HCT116 (cell line): Measurements from ENCODE around the gene ASB11. TPM values are rescaled to one million over a fixed set of nuclear protein-coding genes. Genes with fewer than 3 reads are reported as not detected.

Source experiments
- ATAC-seq: fragments of 200-7000 bp; cut with Tn5 transposase; 2 replicates; pipeline ENCODE4 v1.9.1; 2020; ENCODE audit warnings: mild to moderate bottlenecking, moderate library complexity
- BruUV-seq: library from RNA; stranded (reverse); fragments of 400-500 nt; replicated peaks from 2 replicates; lab custom pipeline; 2021; lab: Mats Ljungman, UMichigan
- CTCF ChIA-PET: fragments of 300-600 bp; sonication (Branson Sonifier 250); formaldehyde crosslinking; loops from one replicate; lab custom pipeline; 2021; ENCODE audit warnings: antibody characterized with exemption; lab: Charles Lee
- POLR2A ChIA-PET: fragments of 300-600, 350-600 bp; sonication (Branson Sonifier 250); formaldehyde crosslinking; loops from one replicate; lab custom pipeline; 2021; ENCODE audit warnings: antibody characterized with exemption; lab: Charles Lee
- RAD21 ChIA-PET, 2 experiments: fragments of 300-600 bp; sonication (Branson Sonifier 250); formaldehyde crosslinking; loops; one replicate each; lab custom pipeline; 2023; ENCODE audit warnings: low total read pairs in 2 of 2; ENCODE audit not compliant: uncharacterized antibody in 2 of 2, unreplicated experiment in 2 of 2, low non-redundant PET in 1 of 2; lab: Charles Lee
- DNase-seq: peaks from one replicate; pipeline ENCODE4 v3.0.0-alpha.2; 2010; ENCODE audit warnings: low read depth, low spot score
- H2AFZ ChIP-seq: fragments of 200-600 bp; shearing (Covaris generic), sonication (generic); 2 replicates; pipeline ENCODE4 v1.6.1; 2017; ENCODE audit warnings: low read depth, mixed run types, mixed read lengths, antibody characterized with exemption, low read length; ENCODE audit not compliant: poor library complexity, severe bottlenecking
- H3K27ac ChIP-seq: 2 replicates; pipeline ENCODE4 v1.5.1; 2012; ENCODE audit warnings: low read depth, low read length
- H3K27me3 ChIP-seq: fragments of 200-600 bp; sonication (generic); 2 replicates; pipeline ENCODE4 v1.6.1; 2016; ENCODE audit warnings: mixed run types, low read length, mixed read lengths; ENCODE audit not compliant: insufficient read depth
- H3K36me3 ChIP-seq, 2 experiments: fragments of 200-500 bp in 1 of 2; fragments of 200-600 bp in 1 of 2; sonication (Bioruptor generic) in 1 of 2; sonication (generic) in 1 of 2; 2 replicates each; pipeline versions ENCODE4 v1.5.1 to v1.6.1; 2014 to 2016; ENCODE audit warnings: low read length in 2 of 2, inconsistent platforms in 1 of 2, mixed read lengths in 1 of 2, mixed run types in 1 of 2; ENCODE audit not compliant: insufficient read depth in 2 of 2, control insufficient read depth in 1 of 2
- H3K4me1 ChIP-seq, 2 experiments: fragments of 200-600 bp in 1 of 2; sonication (generic) in 1 of 2; 2 replicates each; pipeline versions ENCODE4 v1.5.1 to v1.6.1; 2012 to 2017; ENCODE audit warnings: low read length in 2 of 2, inconsistent platforms in 1 of 2, mild to moderate bottlenecking in 1 of 2, mixed read lengths in 1 of 2, mixed run types in 1 of 2, moderate library complexity in 1 of 2; ENCODE audit not compliant: insufficient read depth in 2 of 2, control insufficient read depth in 1 of 2
- H3K4me2 ChIP-seq: fragments of 200-600 bp; sonication (generic); 2 replicates; pipeline ENCODE4 v1.6.1; 2017; ENCODE audit warnings: mixed run types, low read length, mixed read lengths
- H3K4me3 ChIP-seq, 2 experiments: fragments of 200-600 bp in 1 of 2; sonication (generic) in 1 of 2; replicated peaks in 1 of 2; 2 replicates each; pipeline ENCODE4 v1.5.1; 2011 to 2016; ENCODE audit warnings: low read length in 2 of 2, control low read depth in 1 of 2, low read depth in 1 of 2, mild to moderate bottlenecking in 1 of 2, mixed read lengths in 1 of 2, mixed run types in 1 of 2
- H3K79me2 ChIP-seq: fragments of 200-600 bp; sonication (generic); 2 replicates; pipeline ENCODE4 v1.6.1; 2017; ENCODE audit warnings: mild to moderate bottlenecking, mixed run types, low read length, moderate library complexity, mixed read lengths; ENCODE audit not compliant: insufficient read depth
- H3K9ac ChIP-seq: fragments of 200-600 bp; sonication (generic); 2 replicates; pipeline ENCODE4 v1.6.1; 2016; ENCODE audit warnings: low read length, mixed read lengths
- H3K9me2 ChIP-seq: fragments of 200-600 bp; sonication (generic), shearing (Covaris generic); 2 replicates; pipeline ENCODE4 v1.6.1; 2017; ENCODE audit warnings: mixed run types, mild to moderate bottlenecking, moderate library complexity; ENCODE audit not compliant: insufficient read depth
- H3K9me3 ChIP-seq, 2 experiments: fragments of 200-500 bp in 1 of 2; fragments of 200-600 bp in 1 of 2; sonication (Bioruptor generic) in 1 of 2; sonication (generic) in 1 of 2; 2 replicates each; pipeline ENCODE4 v1.6.1; 2014 to 2017; ENCODE audit warnings: low read length in 2 of 2, mixed read lengths in 2 of 2, inconsistent platforms in 1 of 2, low read depth in 1 of 2, mild to moderate bottlenecking in 1 of 2, mixed run types in 1 of 2, moderate library complexity in 1 of 2; ENCODE audit not compliant: control insufficient read depth in 1 of 2, insufficient read depth in 1 of 2
- H4K20me1 ChIP-seq: fragments of 200-600 bp; sonication (generic), shearing (Covaris generic); 2 replicates; pipeline ENCODE4 v1.6.1; 2017; ENCODE audit warnings: mixed run types, mild to moderate bottlenecking, moderate library complexity; ENCODE audit not compliant: insufficient read depth
- CBX3 ChIP-seq: IDR thresholded peaks from 2 replicates; pipeline ENCODE4 v1.6.1; 2012; ENCODE audit warnings: low read depth
- CEBPB ChIP-seq: IDR thresholded peaks from 2 replicates; pipeline ENCODE4 v1.6.1; 2012; ENCODE audit warnings: low read depth
- EGR1 ChIP-seq: IDR thresholded peaks from 2 replicates; pipeline ENCODE4 v1.6.1; 2012; ENCODE audit warnings: low read depth
- ELF1 ChIP-seq: IDR thresholded peaks from 2 replicates; pipeline ENCODE4 v1.6.1; 2012; ENCODE audit warnings: low read depth, borderline replicate concordance
- EZH2 ChIP-seq: fragments of 200-600 bp; sonication (generic); IDR thresholded peaks from 2 replicates; pipeline ENCODE4 v1.6.1; 2017; ENCODE audit warnings: antibody characterized with exemption, mixed run types
- FOSL1 ChIP-seq: IDR thresholded peaks from 2 replicates; pipeline ENCODE4 v1.6.1; 2012; ENCODE audit warnings: low read depth
- JUND ChIP-seq: IDR thresholded peaks from 2 replicates; pipeline ENCODE4 v1.6.1; 2012
- POLR2A ChIP-seq: IDR thresholded peaks from 2 replicates; pipeline ENCODE4 v1.7.0; 2011; ENCODE audit warnings: borderline replicate concordance; ENCODE audit not compliant: insufficient read depth, insufficient read length; ENCODE audit errors: extremely low read depth
- RAD21 ChIP-seq: IDR thresholded peaks from 2 replicates; pipeline ENCODE4 v1.6.1; 2012; ENCODE audit warnings: low read depth, mild to moderate bottlenecking
- SP1 ChIP-seq: IDR thresholded peaks from 2 replicates; pipeline ENCODE4 v1.6.1; 2012; ENCODE audit warnings: low read depth
- SRF ChIP-seq: IDR thresholded peaks from 2 replicates; pipeline ENCODE4 v1.6.1; 2012; ENCODE audit warnings: low read depth
- TCF7L2 ChIP-seq: IDR thresholded peaks from 2 replicates; pipeline ENCODE4 v1.7.0; 2011; ENCODE audit warnings: borderline replicate concordance, inconsistent platforms; ENCODE audit not compliant: insufficient read depth, insufficient read length; ENCODE audit errors: extremely low read depth
- YY1 ChIP-seq: IDR thresholded peaks from 2 replicates; pipeline ENCODE4 v1.6.1; 2011; ENCODE audit warnings: low read length, low read depth, moderate library complexity, mild to moderate bottlenecking; ENCODE audit not compliant: insufficient replicate concordance; ENCODE audit errors: extremely low read depth
- ZNF274 ChIP-seq: fragments of 200-500 bp; sonication (Bioruptor generic); IDR thresholded peaks from 2 replicates; pipeline ENCODE4 v1.6.1; 2014; ENCODE audit warnings: mild to moderate bottlenecking, low read depth, low read length, inconsistent platforms
- intact Hi-C: fragments of 100-400 bp; cut with micrococcal nuclease; formaldehyde crosslinking; loops from 2 replicates; pipeline ENCODE4 v1.10.0; 2022
- total RNA-seq: library from RNA; stranded (reverse); gene quantifications from one replicate; pipeline ENCODE4 v1.2.1, GENCODE V29; 2021; ENCODE audit not compliant: unreplicated experiment
- TF ChIP-seq, protein P1 (sequence below): IDR thresholded peaks from 2 replicates; pipeline ENCODE4 v1.6.1; 2012; ENCODE audit warnings: low read depth
- TF ChIP-seq, protein P2 (sequence below): IDR thresholded peaks from 2 replicates; pipeline ENCODE4 v1.6.1; 2012
- TF ChIP-seq, protein P3 (sequence below), 3 experiments: fragments of 200-600 bp in 1 of 3; sonication (generic) in 1 of 3; IDR thresholded peaks in 2 of 3; conservative IDR thresholded peaks in 1 of 3; 2 replicates each; pipeline ENCODE4 v1.5.1; 2012 to 2017; ENCODE audit warnings: low read depth in 2 of 3, low read length in 2 of 3, antibody characterized with exemption in 1 of 3, borderline replicate concordance in 1 of 3, control low read depth in 1 of 3, mild to moderate bottlenecking in 1 of 3, mixed read lengths in 1 of 3, mixed run types in 1 of 3, moderate library complexity in 1 of 3; ENCODE audit not compliant: insufficient read depth in 1 of 3
- TF ChIP-seq, protein P4 (sequence below): IDR thresholded peaks from 2 replicates; pipeline ENCODE4 v1.6.1; 2011; ENCODE audit warnings: mild to moderate bottlenecking, low read length, moderate library complexity; ENCODE audit not compliant: insufficient replicate concordance; ENCODE audit errors: extremely low read depth

Gene ASB11
- total RNA-seq, 1 experiment from 2014 or later = not detected

DNA sequence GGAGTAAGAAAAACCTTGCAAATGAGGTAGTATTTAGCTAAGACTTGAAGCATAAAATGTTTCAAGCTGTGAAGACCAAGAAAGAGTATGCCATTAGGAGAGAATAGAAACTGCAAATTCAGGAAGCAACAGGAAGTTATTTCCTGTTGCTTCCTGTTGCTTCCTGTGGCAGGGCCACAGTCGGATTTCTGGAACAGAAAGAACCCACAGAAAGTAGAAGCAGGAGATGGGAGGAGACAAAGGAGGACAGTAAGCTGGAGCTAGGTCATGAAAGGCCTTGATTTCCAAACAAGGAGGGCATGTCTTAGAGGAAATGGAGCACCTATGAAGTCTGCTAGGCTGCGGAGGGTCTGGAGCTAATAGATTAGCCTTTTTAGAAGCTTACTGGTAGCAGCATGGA is 17.2 kb downstream of the ASB11 start:
- DNase-seq = no peak
- H3K9ac ChIP-seq = no peak overlapping the region
- no peaks in the 10 kb centered on the region for H3K36me3 ChIP-seq
- no peak overlapping the region for H2AFZ ChIP-seq
- no peaks in the 10 kb centered on the region for H3K27me3 ChIP-seq
- ChIA-PET CTCF (no interaction called here), POLR2A (no interaction called here), RAD21 (no interaction called here)
- no peak overlapping the region for H3K4me2 ChIP-seq
- no peaks in the 10 kb centered on the region for H3K9me3 ChIP-seq
- no peaks in the 10 kb centered on the region for H3K9me2 ChIP-seq
- intact Hi-C loops = no loop called here
- H4K20me1 ChIP-seq = no peaks in the 10 kb centered on the region
- no peaks in the 10 kb centered on the region for H3K79me2 ChIP-seq
- H3K27ac ChIP-seq = no peak overlapping the region
- H3K4me1 ChIP-seq = no peaks in the 10 kb centered on the region
- no peak for TF ChIP-seq RAD21
- TF ChIP-seq ZNF274 = no peak
- TF ChIP-seq, protein P1, sequence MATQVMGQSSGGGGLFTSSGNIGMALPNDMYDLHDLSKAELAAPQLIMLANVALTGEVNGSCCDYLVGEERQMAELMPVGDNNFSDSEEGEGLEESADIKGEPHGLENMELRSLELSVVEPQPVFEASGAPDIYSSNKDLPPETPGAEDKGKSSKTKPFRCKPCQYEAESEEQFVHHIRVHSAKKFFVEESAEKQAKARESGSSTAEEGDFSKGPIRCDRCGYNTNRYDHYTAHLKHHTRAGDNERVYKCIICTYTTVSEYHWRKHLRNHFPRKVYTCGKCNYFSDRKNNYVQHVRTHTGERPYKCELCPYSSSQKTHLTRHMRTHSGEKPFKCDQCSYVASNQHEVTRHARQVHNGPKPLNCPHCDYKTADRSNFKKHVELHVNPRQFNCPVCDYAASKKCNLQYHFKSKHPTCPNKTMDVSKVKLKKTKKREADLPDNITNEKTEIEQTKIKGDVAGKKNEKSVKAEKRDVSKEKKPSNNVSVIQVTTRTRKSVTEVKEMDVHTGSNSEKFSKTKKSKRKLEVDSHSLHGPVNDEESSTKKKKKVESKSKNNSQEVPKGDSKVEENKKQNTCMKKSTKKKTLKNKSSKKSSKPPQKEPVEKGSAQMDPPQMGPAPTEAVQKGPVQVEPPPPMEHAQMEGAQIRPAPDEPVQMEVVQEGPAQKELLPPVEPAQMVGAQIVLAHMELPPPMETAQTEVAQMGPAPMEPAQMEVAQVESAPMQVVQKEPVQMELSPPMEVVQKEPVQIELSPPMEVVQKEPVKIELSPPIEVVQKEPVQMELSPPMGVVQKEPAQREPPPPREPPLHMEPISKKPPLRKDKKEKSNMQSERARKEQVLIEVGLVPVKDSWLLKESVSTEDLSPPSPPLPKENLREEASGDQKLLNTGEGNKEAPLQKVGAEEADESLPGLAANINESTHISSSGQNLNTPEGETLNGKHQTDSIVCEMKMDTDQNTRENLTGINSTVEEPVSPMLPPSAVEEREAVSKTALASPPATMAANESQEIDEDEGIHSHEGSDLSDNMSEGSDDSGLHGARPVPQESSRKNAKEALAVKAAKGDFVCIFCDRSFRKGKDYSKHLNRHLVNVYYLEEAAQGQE = no peak
- TF ChIP-seq POLR2A = no peak
- TF ChIP-seq, protein P2, sequence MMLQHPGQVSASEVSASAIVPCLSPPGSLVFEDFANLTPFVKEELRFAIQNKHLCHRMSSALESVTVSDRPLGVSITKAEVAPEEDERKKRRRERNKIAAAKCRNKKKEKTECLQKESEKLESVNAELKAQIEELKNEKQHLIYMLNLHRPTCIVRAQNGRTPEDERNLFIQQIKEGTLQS = no peak
- TF ChIP-seq, protein P3, sequence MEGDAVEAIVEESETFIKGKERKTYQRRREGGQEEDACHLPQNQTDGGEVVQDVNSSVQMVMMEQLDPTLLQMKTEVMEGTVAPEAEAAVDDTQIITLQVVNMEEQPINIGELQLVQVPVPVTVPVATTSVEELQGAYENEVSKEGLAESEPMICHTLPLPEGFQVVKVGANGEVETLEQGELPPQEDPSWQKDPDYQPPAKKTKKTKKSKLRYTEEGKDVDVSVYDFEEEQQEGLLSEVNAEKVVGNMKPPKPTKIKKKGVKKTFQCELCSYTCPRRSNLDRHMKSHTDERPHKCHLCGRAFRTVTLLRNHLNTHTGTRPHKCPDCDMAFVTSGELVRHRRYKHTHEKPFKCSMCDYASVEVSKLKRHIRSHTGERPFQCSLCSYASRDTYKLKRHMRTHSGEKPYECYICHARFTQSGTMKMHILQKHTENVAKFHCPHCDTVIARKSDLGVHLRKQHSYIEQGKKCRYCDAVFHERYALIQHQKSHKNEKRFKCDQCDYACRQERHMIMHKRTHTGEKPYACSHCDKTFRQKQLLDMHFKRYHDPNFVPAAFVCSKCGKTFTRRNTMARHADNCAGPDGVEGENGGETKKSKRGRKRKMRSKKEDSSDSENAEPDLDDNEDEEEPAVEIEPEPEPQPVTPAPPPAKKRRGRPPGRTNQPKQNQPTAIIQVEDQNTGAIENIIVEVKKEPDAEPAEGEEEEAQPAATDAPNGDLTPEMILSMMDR (IDR thresholded peaks at IDR 0.05 in 2 of 3, conservative IDR thresholded peaks at IDR 0.05 in 1 of 3; ENCODE audit: borderline replicate concordance in 1 of 3, insufficient read depth in 1 of 3, low read depth in 2 of 3, low read length in 2 of 3) = no peak
- no peak for TF ChIP-seq EGR1
- no peak for TF ChIP-seq FOSL1
- TF ChIP-seq CEBPB = no peak
- no peak for TF ChIP-seq ELF1
- no peak for TF ChIP-seq JUND
- no peak for TF ChIP-seq YY1
- TF ChIP-seq SP1 = no peak
- no peak for TF ChIP-seq CBX3
- no peak for TF ChIP-seq TCF7L2
- no peak for TF ChIP-seq EZH2
- no peak for TF ChIP-seq SRF
- TF ChIP-seq, protein P4, sequence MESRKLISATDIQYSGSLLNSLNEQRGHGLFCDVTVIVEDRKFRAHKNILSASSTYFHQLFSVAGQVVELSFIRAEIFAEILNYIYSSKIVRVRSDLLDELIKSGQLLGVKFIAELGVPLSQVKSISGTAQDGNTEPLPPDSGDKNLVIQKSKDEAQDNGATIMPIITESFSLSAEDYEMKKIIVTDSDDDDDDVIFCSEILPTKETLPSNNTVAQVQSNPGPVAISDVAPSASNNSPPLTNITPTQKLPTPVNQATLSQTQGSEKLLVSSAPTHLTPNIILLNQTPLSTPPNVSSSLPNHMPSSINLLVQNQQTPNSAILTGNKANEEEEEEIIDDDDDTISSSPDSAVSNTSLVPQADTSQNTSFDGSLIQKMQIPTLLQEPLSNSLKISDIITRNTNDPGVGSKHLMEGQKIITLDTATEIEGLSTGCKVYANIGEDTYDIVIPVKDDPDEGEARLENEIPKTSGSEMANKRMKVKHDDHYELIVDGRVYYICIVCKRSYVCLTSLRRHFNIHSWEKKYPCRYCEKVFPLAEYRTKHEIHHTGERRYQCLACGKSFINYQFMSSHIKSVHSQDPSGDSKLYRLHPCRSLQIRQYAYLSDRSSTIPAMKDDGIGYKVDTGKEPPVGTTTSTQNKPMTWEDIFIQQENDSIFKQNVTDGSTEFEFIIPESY = no peak
- H3K4me3 ChIP-seq = no peak overlapping the region
- no TSS peak for BruUV-seq
- no peak for ATAC-seq
